ENCODE data around the gene GLI1.

The GLI1 gene

DNA sequence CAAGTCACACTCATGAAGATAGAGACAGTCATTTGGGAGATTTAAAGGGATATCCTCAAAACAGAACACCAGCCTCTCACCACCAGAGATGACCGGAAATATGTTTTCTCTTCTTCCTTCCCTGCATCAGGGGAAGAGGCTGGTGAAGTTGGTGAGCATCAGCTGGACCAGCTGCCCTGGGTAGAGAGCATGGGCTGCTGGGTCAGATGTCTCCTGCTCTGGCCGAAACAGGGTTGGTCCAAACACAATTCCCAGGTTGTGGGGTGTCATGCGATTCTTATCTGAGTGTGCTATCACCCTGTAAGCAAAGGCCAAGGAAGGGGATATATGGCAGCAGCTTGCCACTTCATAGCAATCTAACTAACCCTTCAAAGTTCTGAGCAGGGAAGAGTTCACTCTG is 12.8 kb downstream of the GLI1 start:
- no peak for DNase-seq (ENCODE audit: low read depth in 1 of 2, low spot score in 1 of 2)
- Histone ChIP-seq H3K4me3 (replicated peaks; ENCODE audit: insufficient read depth, low read length) (no peak overlapping the region), H3K27me3 (ENCODE audit: insufficient read depth, poor library complexity, severe bottlenecking) (no peaks in the 10 kb centered on the region), H3K27ac (replicated peaks) (no peak overlapping the region)
- TF ChIP-seq SPI1 (IDR thresholded peaks at IDR 0.05; ENCODE audit: borderline replicate concordance, low read depth) (no peak), POLR2AphosphoS5 (IDR thresholded peaks at IDR 0.05; ENCODE audit: low read depth) (no peak)

DNA sequence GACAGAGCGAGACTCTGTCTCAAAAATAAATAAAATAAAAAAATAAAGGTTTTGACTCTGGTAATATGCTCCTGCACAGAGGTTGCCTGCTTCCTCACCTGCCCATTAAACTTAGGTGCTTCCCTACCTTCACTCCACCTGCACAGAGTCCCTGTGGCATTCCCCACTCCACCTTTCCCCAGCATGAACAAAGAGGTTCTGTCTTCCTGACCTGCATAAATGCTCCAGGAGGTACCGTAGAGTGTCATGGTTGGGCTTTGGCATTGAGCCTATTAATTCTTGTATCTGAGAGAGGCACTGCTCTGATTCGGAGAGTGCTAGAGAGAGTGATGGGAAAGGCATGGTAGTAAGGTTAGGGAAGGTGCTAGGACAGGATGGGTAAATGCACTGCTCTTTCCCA is 13.8 kb downstream of the GLI1 start:
- no peak overlapping the region for H3K27ac ChIP-seq (replicated peaks)
- H3K27me3 ChIP-seq (ENCODE audit: insufficient read depth, poor library complexity, severe bottlenecking): no peaks in the 10 kb centered on the region
- no peak for TF ChIP-seq SPI1 (IDR thresholded peaks at IDR 0.05; ENCODE audit: borderline replicate concordance, low read depth)
- no peak for TF ChIP-seq POLR2AphosphoS5 (IDR thresholded peaks at IDR 0.05; ENCODE audit: low read depth)
- no peak for TF ChIP-seq GABPA (IDR thresholded peaks at IDR 0.05; ENCODE audit: low read depth)
- TF ChIP-seq, protein P1, sequence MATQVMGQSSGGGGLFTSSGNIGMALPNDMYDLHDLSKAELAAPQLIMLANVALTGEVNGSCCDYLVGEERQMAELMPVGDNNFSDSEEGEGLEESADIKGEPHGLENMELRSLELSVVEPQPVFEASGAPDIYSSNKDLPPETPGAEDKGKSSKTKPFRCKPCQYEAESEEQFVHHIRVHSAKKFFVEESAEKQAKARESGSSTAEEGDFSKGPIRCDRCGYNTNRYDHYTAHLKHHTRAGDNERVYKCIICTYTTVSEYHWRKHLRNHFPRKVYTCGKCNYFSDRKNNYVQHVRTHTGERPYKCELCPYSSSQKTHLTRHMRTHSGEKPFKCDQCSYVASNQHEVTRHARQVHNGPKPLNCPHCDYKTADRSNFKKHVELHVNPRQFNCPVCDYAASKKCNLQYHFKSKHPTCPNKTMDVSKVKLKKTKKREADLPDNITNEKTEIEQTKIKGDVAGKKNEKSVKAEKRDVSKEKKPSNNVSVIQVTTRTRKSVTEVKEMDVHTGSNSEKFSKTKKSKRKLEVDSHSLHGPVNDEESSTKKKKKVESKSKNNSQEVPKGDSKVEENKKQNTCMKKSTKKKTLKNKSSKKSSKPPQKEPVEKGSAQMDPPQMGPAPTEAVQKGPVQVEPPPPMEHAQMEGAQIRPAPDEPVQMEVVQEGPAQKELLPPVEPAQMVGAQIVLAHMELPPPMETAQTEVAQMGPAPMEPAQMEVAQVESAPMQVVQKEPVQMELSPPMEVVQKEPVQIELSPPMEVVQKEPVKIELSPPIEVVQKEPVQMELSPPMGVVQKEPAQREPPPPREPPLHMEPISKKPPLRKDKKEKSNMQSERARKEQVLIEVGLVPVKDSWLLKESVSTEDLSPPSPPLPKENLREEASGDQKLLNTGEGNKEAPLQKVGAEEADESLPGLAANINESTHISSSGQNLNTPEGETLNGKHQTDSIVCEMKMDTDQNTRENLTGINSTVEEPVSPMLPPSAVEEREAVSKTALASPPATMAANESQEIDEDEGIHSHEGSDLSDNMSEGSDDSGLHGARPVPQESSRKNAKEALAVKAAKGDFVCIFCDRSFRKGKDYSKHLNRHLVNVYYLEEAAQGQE (IDR thresholded peaks at IDR 0.05; ENCODE audit: insufficient replicate concordance, low read depth): no peak
- TF ChIP-seq, protein P2, sequence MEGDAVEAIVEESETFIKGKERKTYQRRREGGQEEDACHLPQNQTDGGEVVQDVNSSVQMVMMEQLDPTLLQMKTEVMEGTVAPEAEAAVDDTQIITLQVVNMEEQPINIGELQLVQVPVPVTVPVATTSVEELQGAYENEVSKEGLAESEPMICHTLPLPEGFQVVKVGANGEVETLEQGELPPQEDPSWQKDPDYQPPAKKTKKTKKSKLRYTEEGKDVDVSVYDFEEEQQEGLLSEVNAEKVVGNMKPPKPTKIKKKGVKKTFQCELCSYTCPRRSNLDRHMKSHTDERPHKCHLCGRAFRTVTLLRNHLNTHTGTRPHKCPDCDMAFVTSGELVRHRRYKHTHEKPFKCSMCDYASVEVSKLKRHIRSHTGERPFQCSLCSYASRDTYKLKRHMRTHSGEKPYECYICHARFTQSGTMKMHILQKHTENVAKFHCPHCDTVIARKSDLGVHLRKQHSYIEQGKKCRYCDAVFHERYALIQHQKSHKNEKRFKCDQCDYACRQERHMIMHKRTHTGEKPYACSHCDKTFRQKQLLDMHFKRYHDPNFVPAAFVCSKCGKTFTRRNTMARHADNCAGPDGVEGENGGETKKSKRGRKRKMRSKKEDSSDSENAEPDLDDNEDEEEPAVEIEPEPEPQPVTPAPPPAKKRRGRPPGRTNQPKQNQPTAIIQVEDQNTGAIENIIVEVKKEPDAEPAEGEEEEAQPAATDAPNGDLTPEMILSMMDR (IDR thresholded peaks at IDR 0.05; ENCODE audit: insufficient read depth, low read length): no peak
- no peak overlapping the region for H3K4me3 ChIP-seq (replicated peaks; ENCODE audit: insufficient read depth, low read length)
- DNase-seq (ENCODE audit: low read depth in 1 of 2, low spot score in 1 of 2): no peak

DNA sequence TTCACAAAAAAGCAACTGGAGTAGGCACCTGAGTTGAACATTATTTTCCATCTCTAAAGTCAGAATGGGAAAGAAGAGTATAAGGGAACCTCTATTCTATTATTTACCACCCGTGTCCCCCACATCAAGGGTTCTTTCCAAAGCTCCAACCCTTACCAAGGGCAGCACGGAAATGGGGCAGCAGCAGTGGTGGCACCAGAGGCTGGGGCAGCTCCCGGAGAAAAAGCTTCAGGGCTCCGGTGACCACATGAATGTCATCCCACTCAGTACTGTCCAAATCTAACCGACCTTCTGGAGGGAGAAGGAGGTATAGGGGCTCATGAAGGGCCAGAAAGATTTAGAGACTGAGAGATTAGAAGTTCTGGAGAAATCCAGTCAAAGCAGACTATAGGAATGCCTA is 14.3 kb downstream of the GLI1 start:
- H3K4me3 ChIP-seq (replicated peaks; ENCODE audit: insufficient read depth, low read length): no peak overlapping the region
- no peak overlapping the region for H3K27ac ChIP-seq (replicated peaks)
- no peaks in the 10 kb centered on the region for H3K27me3 ChIP-seq (ENCODE audit: insufficient read depth, poor library complexity, severe bottlenecking)
- DNase-seq (ENCODE audit: low read depth in 1 of 2, low spot score in 1 of 2): no peak
- TF ChIP-seq POLR2AphosphoS5 (IDR thresholded peaks at IDR 0.05; ENCODE audit: low read depth): no peak
- TF ChIP-seq, protein P1 (IDR thresholded peaks at IDR 0.05; ENCODE audit: insufficient replicate concordance, low read depth): no peak
- TF ChIP-seq SPI1 (IDR thresholded peaks at IDR 0.05; ENCODE audit: borderline replicate concordance, low read depth): no peak
- TF ChIP-seq GABPA (IDR thresholded peaks at IDR 0.05; ENCODE audit: low read depth): no peak
- TF ChIP-seq, protein P2 (IDR thresholded peaks at IDR 0.05; ENCODE audit: insufficient read depth, low read length): no peak

DNA sequence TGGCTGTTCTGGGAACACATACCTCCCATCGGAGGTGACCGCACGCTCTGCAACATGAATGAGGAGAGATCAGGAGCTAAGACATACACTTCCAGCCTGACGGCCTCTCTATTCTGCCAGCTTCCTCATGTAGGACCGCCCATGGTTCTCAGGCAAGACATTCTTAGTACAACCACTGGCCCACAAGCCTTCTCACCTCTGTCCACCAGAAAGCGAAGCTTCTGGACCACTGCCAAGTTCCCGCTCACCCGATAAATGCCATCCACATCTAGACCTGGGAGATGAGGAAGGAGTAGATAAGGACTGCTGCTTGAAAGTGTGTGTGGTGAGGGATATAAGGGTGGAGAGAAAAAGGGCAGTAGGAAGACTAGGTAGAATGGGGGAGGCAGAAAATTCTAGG is 14.8 kb downstream of the GLI1 start:
- TF ChIP-seq, protein P2 (IDR thresholded peaks at IDR 0.05; ENCODE audit: insufficient read depth, low read length): no peak
- TF ChIP-seq, protein P1 (IDR thresholded peaks at IDR 0.05; ENCODE audit: insufficient replicate concordance, low read depth): no peak
- TF ChIP-seq SPI1 (IDR thresholded peaks at IDR 0.05; ENCODE audit: borderline replicate concordance, low read depth) (no peak), POLR2AphosphoS5 (IDR thresholded peaks at IDR 0.05; ENCODE audit: low read depth) (no peak), GABPA (IDR thresholded peaks at IDR 0.05; ENCODE audit: low read depth) (no peak)
- H3K27ac ChIP-seq (replicated peaks): no peak overlapping the region
- H3K27me3 ChIP-seq (ENCODE audit: insufficient read depth, poor library complexity, severe bottlenecking): no peaks in the 10 kb centered on the region
- H3K4me3 ChIP-seq (replicated peaks; ENCODE audit: insufficient read depth, low read length): no peak overlapping the region
- no peak for DNase-seq (ENCODE audit: low read depth in 1 of 2, low spot score in 1 of 2)
